Stimulated activated CD4-positive, alpha-beta T cell treated with anti-CD3 and anti-CD28 coated beads, Interleukin-12 subunit alpha, Interleukin-12 subunit beta, amount 100 ng/mL, for 48 hours (primary cell): Measurements from ENCODE around the gene ETF1.
"Not testable (repeated sequence)": the region's sequence is repeated elsewhere in the genome, so short reads cannot be mapped to it uniquely, and the experiment has no call there.

ENCODE experiments used
- DNase-seq, 3 donors: peaks; one replicate each; pipeline ENCODE4 v3.0.0-alpha.2; 2020; ENCODE audit warnings: low read depth in 2 of 3, low spot score in 1 of 3

ETF1 gene

DNA sequence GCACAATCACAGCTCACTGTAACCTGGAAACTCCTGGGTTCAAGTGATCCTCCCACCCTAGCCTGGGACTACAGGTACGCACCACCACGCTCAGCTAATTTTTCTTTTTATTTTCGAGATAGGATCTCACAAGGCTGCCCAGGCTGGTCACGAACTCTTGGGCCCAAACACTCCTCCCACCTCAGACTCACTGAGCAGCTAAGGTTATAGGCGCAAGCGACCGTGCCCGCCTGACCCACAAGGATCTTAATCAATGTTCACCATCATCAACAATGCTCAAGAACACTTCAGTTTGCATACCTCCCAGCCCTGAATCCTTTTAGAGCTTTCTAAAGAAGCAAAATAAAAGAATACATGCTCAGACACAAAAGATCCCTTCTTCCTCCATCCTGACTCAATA, 13.2 kb downstream of the ETF1 start:
- no peak for DNase-seq

DNA sequence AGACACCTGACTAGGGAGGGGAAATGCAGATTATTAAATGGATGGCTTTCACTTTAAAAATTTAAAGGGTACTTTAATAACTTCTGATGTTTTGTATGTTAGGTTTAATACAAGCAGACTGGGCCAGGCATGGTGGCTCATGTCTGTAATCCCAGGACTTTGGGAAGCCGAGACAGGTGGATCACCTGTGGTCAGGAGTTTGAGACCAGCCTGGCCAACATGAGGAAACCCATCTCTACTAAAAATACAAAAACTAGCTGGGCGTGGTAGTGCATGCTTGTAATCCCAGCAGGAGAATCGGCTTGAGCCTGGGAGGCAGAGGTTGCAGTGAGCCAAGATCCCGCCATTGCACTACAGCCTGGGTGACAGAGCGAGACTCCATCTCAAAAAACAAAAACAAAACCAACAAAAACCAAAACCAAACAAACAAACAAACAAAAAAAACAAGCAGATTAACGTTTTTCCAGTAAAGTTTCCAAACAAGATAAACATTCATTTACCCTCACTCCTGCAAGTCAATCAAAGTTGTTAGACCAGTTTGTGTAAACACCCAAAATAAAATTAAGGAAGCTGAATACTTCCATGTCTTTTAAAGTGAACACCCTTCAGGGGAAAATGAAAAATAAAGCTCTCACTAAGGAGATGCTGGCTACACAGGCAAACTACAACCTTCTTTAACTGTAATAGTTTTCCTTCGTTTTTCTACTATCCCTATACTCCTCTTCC, 14.1 kb downstream of the ETF1 start:
- no peak for DNase-seq

DNA sequence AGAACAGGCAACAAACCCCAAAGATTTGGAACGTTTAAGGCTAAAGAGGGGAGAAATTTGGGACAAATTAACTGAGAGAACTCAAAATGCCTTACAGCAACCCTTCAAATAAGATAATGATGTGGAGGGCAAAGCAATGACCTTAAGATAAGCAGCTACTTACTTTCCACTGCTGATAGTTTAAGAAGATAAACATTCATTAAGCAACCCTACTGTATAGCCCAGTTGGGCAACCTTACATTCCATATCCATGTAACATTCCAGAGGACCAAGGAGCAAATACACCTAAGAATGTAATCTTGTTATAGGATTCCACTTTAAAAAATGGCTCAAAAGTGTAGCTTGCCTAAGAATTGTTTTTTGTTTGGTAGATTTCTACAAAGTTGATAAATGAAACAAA, 14.8 kb downstream of the ETF1 start:
- DNase-seq = no peak

DNA sequence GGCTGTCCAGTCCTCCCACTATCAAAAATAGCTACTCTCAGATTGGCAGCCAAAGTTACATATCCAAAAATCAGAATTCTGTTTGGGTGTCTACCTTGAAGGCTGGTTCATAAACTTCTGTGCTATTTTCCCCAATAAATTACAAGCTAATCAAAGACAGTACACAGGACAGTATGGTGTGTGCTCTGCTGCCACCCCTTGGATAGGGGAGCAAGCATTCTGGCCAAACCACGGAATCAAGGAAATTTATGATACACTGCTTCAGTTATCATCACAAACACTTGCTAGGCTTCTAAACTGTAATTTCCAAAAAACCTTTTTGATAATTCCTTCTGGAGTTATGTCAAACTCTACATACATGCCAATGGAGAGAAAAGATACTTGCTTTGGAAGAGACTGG, 15.9 kb downstream of the ETF1 start:
- no peak for DNase-seq

DNA sequence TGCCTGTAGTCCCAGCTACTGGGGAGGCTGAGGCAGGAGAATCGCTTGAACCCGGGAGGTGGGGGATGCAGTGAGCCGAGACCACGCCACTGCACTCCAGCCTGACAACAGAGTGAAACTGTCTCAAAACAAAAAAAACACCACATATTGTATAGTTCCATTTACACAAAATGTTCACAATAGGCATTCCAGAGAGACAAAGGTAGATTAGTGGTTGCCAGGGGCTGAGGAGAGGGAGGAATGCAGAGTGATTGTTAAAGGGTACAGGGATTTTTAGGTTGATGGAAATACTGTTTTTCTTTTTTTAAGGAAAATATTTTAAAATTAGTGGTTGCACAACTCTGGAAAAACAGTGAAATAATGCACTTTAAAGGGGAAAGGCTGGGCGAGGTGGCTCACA, 19.6 kb downstream of the ETF1 start:
- DNase-seq = no peak

DNA sequence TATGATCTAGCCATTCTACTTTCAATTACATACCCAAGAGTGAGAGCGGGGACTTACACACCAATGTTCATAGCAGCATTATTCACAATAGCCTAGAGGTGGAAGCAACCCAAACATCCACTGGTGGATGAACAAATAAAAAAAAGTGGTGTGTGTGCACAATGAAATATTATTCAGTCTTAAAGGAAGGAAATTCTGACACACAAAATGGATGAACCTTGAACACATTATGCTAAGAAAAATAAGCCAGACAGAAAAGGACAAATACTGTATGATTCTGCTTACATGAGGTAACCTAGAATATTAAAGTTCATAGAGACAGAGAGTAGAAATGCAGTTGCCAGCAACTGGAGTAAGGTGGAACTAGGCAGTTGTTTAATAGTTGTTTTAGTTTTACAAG, 22.1 kb downstream of the ETF1 start:
- no peak for DNase-seq

DNA sequence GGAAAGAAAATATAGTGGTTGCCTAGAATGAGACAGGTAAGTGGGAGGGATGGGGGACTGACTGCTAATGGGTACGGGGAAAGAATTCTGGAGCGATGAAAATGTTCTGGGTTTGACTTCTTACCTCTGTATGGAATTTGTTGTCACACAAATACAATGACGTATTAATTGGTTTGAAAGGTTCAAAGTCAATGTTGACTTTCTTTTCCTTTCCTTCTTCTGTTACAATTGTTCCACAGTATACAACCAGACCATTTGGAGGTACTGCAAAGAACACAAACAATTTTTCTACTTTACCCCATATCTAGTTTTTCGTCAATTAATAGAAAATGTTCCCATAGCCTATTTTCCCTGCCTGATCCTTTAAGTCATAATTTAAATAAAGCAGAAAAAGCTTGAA, 25.6 kb downstream of the ETF1 start:
- DNase-seq = no peak

DNA sequence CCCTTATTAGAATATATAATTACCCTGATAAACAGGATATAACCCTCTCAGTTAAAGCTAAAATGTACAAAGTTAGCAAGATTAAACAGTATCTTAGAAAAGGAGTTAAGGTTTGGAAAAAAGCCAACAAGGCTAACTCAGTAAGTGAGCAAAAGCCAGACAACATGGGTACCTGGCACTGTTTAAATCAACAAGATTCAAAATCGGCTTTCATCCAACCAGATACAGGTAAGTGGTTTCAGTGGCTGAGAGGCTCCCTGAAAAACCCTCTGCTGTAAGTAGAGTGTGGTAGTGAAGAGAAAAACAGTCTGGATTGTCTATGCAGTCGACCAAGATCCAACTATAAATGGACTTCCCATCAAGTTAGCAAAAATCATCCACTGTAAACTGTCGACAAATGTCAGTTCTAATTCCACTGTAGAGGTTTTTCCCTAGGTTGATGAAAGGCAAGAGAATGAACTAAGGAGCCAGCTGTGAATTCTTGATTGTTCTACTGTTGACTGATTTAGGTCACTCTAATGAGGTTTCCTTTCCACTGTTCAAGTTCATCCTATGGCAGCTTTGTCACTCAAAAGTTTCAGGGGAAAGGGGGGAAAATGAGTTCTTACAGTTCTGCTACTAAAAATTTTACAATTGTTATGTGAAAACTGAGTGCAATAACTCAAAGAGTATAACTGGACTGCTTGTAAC, 27.3 kb downstream of the ETF1 start:
- DNase-seq = no peak

DNA sequence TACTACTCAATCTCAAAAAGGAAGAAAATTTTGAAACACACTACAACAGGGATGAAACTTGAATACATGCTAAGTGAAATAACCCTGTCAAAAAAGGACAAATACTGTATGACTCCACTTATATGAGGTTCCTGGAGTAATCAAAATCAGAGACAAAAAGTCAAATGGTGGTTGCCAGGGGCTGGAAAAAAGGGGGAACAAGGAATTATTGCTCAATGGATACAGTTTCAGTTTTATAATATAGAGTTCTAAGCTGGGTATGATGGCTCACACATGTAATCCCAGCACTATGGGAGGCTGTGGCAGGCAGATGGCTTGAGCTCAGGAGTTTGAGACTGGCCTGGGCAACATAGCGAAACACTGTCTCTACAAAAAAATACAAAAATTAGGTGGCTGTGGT, 29.0 kb downstream of the ETF1 start:
- DNase-seq = no peak

DNA sequence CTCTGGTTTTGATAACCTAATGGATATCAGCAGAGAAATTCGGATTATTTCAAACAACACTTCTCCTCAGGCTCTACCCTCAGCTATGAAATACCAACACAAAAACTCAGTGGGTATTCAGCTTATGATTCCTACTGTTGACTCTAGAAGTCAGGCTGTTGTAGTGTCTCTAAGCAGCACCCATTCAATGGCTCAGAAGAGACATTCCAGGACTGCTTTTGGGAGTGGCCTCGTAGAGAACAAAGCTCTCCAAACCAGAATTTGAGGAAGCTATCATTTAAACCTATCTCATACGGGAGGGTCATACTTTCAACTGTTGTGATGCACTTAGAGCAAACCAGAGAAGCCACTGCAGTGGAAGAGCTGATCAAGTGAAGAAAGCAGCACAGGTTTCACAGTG, 34.1 kb downstream of the ETF1 start:
- DNase-seq = no peak

DNA sequence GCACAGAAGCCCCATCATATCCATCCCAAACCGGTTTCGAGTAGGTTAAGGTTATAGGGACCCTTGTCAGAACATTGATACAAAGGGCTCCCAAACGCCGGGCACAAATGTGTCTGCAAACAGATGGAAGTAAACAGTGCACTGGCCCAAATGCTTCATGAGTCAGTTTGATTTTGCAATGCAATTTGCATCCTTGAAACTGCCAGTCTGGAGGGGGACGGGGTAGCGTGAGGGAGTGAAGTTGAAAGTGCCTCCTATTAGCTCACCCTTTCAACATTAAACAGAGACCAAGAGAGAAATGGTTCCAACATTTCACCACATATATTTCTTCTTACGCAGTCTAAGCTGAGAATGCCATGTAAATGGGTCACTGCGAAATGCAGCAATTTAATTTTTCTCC, 35.6 kb downstream of the ETF1 start:
- DNase-seq = not testable (repeated sequence)

DNA sequence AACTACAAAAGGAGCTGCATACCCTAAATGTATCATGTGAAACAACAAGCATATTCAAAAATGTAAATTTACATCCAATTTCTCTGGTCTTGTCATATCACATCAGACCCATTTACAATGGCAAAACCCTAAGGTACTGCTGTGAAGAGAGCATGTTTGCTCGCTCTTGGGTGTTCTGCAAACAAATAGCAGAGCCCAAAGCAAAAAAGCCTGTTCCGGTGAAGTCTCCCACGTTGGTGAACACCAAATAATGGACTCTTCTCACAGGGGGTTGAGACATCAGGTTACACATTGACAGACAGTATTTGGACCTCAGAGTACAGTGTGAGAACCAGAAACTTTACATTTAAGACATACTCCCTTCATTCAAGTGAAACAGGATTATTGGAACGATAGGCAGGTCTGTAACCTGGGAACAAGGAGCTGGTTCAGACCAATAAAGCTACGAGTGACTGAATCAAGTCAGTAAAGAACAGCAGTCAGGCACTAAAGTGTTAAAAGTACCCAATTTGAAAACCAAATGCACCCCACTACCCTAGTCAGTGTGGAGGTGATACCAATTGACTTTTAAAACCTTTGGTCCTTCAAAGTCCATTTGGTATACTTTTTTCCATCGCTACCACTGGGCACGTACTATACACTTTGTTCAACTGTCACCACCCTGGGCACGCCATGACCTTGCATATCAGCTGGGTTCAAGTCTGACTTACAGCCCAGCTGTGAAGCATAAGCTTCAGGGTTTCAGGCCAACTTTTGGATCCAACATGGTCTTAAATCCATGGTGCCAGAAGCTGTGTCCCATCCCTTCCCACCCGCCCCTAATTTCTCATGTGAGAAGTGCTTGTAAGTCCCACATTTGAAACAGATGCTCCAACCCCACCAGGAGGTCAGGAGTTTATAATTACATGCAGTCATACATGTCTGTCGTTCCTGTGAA, 36.4 kb downstream of the ETF1 start:
- DNase-seq = no peak

DNA sequence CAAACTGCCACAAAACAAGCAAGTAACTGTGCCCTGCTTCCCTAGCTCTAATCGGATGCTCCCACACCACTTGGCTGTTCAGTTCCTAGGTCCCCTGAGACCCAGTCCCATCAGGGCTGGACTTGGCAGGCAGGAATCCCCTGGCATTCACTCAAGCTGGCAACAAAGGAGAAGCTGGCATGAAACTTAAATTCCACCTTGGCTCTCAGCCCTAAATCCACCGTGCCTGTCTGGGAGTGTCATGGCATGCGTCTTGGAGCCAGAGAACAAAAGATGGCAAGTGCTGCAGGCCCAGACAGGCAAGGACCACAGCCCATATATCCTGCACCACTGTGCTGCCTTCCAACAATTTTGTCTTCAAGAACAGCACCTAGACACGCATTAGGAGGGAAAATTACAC, 38.2 kb downstream of the ETF1 start:
- no peak for DNase-seq

DNA sequence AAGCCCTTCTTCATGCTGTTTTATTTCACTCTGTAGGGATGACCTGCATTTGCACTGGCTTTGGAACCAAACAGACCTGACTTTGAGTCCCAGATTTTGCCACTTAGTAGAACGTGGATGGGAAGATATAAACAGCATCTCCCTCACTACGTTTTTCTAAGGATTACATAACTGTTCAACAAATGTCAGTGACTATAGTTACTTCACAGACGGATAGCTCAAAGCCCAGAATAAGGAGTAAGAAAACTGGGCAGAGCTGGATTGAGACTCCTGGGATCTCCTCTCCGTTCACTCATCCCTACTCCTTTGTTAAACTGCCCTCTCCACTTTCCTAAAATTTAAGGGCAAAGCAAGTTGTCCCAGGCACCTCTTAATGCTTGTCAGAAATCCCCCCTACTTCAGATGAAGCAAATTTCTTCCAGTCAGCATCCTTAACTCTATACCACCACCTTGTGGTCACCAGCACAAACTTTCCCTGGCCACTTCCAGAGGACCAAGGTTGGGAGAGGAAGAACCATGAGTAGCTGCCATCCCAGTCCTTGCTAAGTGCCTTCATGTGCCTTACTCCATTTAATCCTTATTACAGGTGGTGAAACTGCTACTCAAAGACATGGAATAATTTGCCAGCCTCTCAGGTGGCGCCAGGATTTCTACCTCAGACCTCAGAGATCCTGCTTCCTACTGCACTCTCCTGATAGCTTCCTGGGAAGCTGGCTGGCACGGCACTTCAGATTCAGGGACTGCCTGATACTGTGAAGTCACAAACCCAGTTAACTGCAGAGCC, 39.4 kb downstream of the ETF1 start:
- peak in 2 of 3 donors; percentile 10 to 24 for DNase-seq

DNA sequence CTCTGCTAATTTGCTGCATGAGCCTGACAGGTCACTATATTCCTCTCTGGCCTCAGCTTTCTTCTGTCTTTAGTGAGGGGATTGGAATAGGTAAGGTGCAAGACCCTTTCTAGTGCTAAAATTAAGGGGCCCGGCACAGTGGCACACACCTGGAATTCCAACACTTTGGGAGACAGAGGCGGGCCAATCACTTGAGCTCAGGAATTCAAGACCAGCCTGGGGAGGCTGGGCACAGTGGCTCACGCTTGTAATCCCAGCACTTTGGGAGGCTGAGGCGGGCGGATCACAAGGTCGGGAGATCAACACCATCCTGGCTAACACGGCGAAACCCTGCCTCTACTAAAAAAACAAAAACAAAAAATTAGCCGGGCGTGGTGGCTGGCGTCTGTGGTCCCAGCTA, 40.5 kb downstream of the ETF1 start:
- DNase-seq = no peak

DNA sequence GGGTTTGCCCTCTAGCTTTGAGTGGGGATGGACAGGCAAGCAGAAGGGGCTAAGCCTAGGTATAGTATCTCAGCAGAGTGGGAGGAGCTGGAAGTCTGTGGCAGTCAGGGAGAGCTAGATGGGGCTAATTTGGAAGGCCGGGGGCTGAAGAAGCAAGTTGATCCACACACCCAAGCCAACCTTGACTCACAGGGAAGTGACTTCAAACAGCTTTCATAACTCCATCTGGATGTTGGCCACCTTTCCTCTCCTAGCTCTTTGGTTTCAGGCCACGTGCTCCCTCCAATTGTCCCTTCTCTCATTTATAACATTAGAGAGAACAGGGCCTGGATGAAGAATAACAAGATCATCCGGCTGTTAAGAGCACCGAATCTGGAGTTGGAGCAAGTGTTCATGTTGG, 40.9 kb downstream of the ETF1 start:
- DNase-seq = no peak

DNA sequence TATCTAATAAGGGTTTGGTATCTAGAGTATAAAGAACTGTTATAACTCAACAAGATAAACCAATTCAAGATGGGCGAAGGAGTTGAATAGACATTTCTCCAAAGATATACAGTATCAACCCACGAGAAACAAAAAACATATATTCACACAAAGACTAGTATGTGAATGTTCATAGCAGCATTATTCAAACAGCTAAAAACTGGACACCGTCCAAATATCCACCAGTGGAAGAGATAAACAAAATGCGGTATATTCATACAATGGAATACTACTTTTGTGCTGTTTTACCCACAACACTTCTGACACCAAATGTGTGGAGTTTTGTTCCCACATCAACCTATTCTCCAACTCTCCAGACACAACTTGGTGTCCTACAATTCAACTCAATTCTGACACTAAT, 44.7 kb downstream of the ETF1 start:
- DNase-seq = no peak

DNA sequence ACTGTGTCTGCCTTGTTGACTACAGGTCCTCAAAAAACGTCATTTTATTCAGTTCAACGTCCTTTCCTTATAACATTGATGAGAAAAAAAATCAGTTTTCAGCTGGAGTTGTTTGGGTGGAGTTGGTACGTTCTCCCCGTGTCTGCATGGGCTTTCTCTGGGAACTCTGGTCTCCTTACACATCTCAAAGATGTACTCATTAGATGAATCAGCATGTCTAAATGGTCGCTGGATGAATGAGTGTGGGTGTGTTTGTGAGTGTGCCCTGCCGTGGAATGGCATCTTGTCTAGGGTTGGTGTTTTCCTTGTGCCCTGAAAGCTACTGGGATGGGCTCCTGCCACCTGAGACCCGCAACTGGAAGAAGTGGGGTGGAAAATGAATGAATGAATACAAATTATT, 47.7 kb downstream of the ETF1 start:
- no peak for DNase-seq

DNA sequence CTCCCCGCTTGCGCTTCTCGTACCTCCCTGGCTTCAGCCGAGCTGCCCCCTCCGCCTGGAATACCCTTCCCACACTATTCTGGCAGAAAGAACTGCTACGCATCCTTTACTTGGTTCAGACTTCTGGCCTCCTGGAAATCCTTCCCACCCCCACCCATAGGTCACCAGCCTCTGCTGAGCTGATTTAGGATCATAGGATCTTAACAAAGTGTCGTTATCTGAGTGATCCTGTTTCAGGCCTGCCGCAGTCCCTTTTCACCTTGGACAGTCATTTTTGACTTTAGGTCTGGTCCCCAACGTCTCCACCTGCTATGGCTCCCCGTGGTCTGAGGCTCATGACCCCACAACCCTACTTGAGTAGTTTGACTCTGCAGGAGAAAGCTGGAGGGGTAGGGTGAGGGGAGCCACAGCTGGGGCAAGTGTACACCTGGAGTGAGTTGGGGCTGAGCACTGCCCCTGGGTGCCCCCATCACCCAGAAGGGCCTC, 50.4 kb downstream of the ETF1 start:
- DNase-seq = no peak

DNA sequence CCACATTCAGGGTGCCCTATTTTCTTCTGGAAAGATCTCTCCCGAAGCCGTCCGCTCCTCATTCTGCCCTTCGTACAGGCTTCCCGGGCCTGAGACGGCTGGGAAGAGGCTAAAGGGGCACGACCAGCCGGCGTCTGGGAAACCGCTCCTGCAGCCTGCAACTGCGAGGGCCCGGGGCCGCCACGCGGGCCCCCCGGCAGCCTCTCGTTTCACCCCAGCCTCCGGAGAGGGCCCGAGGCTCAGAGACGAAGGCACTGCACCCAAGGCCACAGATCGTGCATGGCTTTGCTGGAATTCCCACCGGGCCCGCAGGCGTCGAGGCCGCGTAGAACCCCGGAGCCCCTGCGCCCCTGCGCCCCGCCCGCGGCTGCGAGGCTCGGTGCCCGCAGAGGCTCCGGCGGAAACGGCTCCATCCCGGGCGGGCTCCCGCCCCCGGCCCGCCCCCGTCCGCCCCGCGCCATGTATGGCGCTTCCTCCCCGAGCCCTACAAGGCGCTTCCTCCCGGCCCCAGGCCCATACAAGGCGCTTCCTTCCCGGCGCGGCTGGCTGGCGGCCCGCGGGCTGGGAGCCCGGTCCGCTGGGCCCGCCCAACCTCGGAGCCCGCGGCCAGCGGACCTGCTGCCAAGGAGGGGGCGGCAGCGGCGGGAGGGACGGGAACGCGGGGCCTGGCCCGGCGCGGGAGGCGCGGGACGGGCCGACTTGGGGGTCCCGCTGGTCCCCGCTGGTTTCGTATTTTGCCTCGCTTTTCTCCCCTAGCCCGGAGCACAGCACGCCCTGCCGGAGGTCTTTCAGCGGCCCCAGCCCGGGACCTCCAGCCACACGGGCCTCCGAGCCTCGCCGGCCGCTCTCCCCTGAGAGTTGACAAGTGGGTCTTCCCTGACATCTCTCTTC, 51.1 kb downstream of the ETF1 start:
- peak; percentile 63 to 82 (median 69) for DNase-seq
